ENCODE data around the gene CCNB1.
"Not testable (repeated sequence)": the region's sequence is repeated elsewhere in the genome, so short reads cannot be mapped to it uniquely, and the experiment has no call there.

The CCNB1 gene

DNA sequence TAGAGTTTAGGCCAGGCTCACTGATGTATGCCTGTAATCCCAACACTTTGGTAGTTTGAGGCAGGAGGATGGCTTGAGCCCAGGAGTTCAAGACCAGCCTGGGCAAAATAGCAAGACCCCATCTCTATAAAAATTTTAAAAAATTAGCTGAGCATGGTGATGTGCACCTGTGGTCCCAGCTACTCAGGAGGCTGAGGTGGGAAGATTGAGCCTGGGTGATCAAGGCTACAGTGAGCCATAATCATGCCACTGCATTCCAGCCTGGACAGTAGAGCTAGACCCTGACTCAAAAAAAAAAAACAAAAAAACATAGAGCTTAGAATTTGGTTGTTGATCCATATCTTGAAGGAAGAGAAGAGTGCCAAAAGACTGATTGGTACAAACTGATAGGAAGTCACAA is 53.0 kb downstream of the CCNB1 start:
- no peak overlapping the region for H3K4me3 ChIP-seq (ENCODE audit: low read depth, low read length)
- DNase-seq (ENCODE audit: low read depth) = no peak
- TF ChIP-seq, protein P1, sequence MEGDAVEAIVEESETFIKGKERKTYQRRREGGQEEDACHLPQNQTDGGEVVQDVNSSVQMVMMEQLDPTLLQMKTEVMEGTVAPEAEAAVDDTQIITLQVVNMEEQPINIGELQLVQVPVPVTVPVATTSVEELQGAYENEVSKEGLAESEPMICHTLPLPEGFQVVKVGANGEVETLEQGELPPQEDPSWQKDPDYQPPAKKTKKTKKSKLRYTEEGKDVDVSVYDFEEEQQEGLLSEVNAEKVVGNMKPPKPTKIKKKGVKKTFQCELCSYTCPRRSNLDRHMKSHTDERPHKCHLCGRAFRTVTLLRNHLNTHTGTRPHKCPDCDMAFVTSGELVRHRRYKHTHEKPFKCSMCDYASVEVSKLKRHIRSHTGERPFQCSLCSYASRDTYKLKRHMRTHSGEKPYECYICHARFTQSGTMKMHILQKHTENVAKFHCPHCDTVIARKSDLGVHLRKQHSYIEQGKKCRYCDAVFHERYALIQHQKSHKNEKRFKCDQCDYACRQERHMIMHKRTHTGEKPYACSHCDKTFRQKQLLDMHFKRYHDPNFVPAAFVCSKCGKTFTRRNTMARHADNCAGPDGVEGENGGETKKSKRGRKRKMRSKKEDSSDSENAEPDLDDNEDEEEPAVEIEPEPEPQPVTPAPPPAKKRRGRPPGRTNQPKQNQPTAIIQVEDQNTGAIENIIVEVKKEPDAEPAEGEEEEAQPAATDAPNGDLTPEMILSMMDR (IDR thresholded peaks at IDR 0.05; ENCODE audit: low read depth, low read length, missing control alignments) = no peak

DNA sequence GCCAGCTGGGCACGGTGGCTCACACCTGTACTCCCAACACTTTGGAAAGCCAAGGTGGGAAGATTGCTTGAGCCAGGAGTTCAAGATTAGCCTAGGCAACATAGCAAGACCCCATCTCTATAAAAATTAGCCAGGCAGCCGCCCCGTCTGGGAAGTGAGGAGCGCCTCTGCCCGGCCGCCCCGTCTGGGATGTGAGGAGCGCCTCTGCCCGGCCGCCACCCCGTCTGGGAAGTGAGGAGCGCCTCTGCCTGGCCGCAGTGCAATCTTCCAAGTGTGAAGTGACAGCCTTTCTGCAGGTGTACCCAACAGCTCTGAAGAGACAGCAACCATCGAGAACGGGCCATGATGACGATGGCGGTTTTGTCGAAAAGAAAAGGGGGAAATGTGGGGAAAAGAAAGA is 53.4 kb downstream of the CCNB1 start:
- not testable (repeated sequence) for DNase-seq (ENCODE audit: low read depth)

DNA sequence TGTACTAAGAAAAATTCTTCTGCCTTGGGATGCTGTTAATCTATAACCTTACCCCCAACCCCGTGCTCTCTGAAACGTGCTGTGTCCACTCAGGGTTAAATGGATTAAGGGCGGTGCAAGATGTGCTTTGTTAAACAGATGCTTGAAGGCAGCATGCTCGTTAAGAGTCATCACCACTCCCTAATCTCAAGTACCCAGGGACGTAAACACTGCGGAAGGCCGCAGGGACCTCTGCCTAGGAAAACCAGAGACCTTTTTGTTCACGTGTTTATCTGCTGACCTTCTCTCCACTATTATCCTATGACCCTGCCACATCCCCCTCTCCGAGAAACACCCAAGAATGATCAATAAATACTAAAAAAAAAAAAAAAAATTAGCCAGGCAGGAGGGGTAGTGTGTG is 53.9 kb downstream of the CCNB1 start:
- not testable (repeated sequence) for DNase-seq (ENCODE audit: low read depth); H3K4me3 ChIP-seq (ENCODE audit: low read depth, low read length)

More for the DNA sequence above, 53.4 kb downstream of the CCNB1 start:
- not testable (repeated sequence) for H3K4me3 ChIP-seq (ENCODE audit: low read depth, low read length)

DNA sequence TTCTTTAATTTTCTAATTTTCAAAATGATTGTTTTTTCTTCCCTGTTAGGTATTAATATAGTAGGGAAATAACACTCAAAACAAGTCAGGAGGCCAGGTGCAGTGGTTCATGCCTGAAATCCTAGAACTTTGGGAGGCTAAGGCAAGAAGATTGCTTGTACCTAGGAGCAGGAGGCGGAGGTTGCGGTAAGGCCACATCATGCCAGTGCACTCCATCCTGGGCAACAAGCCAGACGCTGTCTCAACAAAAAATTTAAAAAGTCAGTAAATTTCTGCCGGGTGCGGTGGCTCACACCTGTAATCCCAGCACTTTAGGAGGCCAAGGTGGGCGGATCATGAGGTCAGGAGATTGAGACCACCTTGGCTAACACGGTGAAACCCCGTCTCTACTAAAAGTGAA is 57.6 kb downstream of the CCNB1 start:
- DNase-seq (ENCODE audit: low read depth) = no peak
- TF ChIP-seq, protein P1 (IDR thresholded peaks at IDR 0.05; ENCODE audit: low read depth, low read length, missing control alignments) = no peak
- H3K4me3 ChIP-seq (ENCODE audit: low read depth, low read length) = no peak overlapping the region

DNA sequence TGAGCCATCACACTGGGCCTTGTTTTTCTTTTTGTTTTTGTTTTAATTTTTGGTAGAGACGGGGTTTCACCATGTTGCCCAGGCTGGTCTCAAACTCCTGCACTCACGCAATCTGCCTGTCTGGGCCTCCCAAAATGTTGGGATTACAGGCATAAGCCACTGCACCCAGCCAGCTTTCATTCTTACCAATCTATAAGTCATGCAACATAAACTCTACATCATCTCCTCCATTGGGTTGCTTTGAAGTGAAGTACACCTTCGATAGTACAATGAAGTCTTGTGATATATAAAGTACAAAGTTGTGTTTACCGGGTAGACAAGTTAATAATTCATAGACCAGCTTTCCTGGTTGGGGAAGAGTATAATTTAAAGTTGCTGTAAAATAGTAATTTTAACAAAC is 58.9 kb downstream of the CCNB1 start:
- no peak overlapping the region for H3K4me3 ChIP-seq (ENCODE audit: low read depth, low read length)
- TF ChIP-seq, protein P1 (IDR thresholded peaks at IDR 0.05; ENCODE audit: low read depth, low read length, missing control alignments) = no peak
- no peak for DNase-seq (ENCODE audit: low read depth)
